ENCODE results near the gene CPD. TPM values are rescaled to one million over a fixed set of nuclear protein-coding genes. Genes with fewer than 3 reads are reported as not detected.
"Not testable (repeated sequence)": the region's sequence is repeated elsewhere in the genome, so short reads cannot be mapped to it uniquely, and the experiment has no call there.

Gene CPD
- total RNA-seq, 4 donors from 2014 or later = 36.9 to 63.6 (median 50.8) TPM

DNA sequence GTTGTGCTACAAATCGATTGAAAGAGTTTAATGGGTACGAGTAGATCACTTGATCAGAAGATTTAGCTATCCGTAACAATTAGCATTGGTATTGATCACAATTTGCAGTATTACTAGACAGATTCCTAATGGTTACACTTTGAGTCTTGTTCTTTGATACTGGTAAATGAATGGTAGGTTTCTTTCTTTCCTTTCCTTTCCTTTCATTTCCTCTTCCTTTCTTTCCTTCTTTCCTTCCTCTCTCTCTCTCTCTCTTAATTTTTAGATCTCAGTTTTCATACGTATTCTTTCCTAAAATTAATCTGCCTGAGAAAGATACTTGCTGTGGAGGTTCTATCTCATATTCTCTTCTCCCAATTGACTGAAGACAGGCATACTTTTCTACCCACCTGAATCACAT, 17.9 kb downstream of the CPD start:
- 78 to 89% methylated on average over 4 of the region's 4 CpGs for WGBS, 2 donors
- TF ChIP-seq POLR2A (IDR thresholded peaks at IDR 0.05) = no peak
- TF ChIP-seq, protein P1, sequence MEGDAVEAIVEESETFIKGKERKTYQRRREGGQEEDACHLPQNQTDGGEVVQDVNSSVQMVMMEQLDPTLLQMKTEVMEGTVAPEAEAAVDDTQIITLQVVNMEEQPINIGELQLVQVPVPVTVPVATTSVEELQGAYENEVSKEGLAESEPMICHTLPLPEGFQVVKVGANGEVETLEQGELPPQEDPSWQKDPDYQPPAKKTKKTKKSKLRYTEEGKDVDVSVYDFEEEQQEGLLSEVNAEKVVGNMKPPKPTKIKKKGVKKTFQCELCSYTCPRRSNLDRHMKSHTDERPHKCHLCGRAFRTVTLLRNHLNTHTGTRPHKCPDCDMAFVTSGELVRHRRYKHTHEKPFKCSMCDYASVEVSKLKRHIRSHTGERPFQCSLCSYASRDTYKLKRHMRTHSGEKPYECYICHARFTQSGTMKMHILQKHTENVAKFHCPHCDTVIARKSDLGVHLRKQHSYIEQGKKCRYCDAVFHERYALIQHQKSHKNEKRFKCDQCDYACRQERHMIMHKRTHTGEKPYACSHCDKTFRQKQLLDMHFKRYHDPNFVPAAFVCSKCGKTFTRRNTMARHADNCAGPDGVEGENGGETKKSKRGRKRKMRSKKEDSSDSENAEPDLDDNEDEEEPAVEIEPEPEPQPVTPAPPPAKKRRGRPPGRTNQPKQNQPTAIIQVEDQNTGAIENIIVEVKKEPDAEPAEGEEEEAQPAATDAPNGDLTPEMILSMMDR (IDR thresholded peaks at IDR 0.05) = no peak

DNA sequence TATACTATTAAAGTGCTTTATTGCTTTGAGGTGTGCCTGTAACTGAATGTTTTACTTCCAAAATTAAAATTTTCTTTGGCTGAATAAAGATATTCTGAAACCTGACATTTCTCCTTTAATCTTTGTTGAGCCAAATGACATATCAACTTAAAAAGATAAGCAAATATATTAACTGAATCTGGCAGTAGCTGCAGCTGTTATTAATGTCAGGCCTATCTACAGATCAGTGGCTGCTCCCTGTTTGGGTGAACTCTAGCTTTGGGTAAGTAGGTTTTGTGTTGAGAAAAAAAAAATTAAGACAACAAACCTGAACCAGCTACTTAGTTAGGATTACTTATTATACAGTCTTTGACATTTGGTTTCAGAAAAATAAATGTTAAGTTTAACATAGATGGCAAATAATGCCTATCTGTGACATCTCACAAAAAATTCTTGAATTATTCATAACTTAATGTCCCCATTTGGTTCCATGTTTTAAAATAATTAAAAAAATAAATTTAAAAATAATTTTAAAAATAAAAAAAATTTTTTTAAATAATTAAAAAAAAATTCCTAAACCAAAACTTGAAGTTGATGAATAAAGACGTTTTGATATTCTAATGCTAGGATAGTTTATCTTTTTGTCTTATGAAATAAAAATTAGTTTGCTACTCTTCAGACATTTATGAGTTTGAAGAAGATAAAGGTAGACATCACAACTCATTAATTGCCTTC, 19.8 kb downstream of the CPD start:
- intact Hi-C loops (cut with DNase I) = no loop called here
- no peak overlapping the region for H3K4me3 ChIP-seq
- 81 to 86% methylated on average over 1 of the region's 1 CpG for WGBS, 2 donors
- H3K27ac ChIP-seq = no peak overlapping the region
- no peak for TF ChIP-seq POLR2A (IDR thresholded peaks at IDR 0.05)
- TF ChIP-seq, protein P1 (IDR thresholded peaks at IDR 0.05) = no peak
- H3K27me3 ChIP-seq = no peaks in the 10 kb centered on the region
- no peaks in the 10 kb centered on the region for H3K9me3 ChIP-seq
- H3K4me1 ChIP-seq = no peaks in the 10 kb centered on the region
- DNase-seq = no peak
- H3K36me3 ChIP-seq = peaks cover 0 to 8% (median 0%) of the 10 kb centered on the region in 3 donors

More for the DNA sequence above, 17.9 kb downstream of the CPD start:
- H3K9me3 ChIP-seq = no peaks in the 10 kb centered on the region
- H3K27me3 ChIP-seq = no peaks in the 10 kb centered on the region
- H3K27ac ChIP-seq = no peak overlapping the region
- intact Hi-C loops (cut with DNase I) = no loop called here
- H3K36me3 ChIP-seq = peaks cover 0 to 5% (median 0%) of the 10 kb centered on the region in 3 donors
- H3K4me3 ChIP-seq = no peak overlapping the region
- H3K4me1 ChIP-seq = no peaks in the 10 kb centered on the region
- no peak for DNase-seq

DNA sequence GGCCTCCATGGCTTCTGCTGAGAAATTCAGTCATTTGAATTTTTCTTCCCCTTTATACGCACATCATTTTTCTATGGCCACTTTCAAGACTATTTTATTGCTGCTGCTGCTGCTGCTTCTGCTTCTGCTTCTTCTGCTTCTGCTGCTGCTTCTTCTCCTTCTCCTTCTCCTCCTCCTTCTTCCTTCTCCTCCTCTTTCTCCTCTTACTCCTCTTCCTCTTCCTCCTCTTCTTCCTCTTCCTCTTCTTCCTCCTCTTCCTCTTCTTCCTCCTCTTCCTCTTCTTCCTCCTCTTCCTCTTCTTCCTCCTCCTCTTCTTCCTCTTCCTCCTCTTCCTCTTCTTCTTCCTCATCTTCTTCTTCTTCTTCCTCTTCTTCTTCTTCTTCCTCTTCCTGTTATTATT, 22.4 kb downstream of the CPD start:
- Histone ChIP-seq H3K36me3 (peaks cover 0 to 9% (median 0%) of the 10 kb centered on the region in 3 donors), H3K9me3 (no peaks in the 10 kb centered on the region), H3K4me1 (peaks cover 0 to 9% (median 0%) of the 10 kb centered on the region in 3 donors), H3K4me3 (no peak overlapping the region), H3K27ac (no peak overlapping the region), H3K27me3 (no peaks in the 10 kb centered on the region)
- no peak for DNase-seq
- WGBS, 2 donors = 79 to 85% methylated on average over 1 of the region's 1 CpG
- intact Hi-C loops (cut with DNase I) = no loop called here
- TF ChIP-seq, protein P1 (IDR thresholded peaks at IDR 0.05) = no peak
- no peak for TF ChIP-seq POLR2A (IDR thresholded peaks at IDR 0.05)

DNA sequence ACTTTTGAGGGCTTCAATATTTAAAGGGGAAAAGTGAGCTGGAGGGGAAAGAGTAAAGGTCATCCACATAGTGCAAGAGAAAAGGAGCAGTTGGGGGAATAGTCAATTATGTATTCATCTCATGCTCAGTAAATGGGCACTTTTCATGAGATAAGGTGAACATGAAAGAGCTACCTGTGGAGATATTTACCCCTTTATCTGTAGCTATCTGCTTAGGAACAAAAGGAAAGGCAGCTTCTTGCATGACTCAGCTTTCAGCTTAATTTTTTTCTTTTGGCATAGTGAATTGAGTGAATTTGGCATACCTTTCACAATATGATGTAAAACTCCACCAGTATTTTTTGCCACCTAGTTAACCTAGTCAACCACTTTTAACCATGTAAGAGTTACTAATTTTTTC, 26.4 kb downstream of the CPD start:
- TF ChIP-seq POLR2A (IDR thresholded peaks at IDR 0.05) = no peak
- TF ChIP-seq, protein P1 (IDR thresholded peaks at IDR 0.05) = no peak
- H3K36me3 ChIP-seq = peaks cover 0 to 9% (median 0%) of the 10 kb centered on the region in 3 donors
- H3K27me3 ChIP-seq = no peaks in the 10 kb centered on the region
- H3K27ac ChIP-seq = no peak overlapping the region
- peaks cover 0 to 9% (median 0%) of the 10 kb centered on the region in 3 donors for H3K4me1 ChIP-seq
- no peaks in the 10 kb centered on the region for H3K9me3 ChIP-seq
- intact Hi-C loops (cut with DNase I) = no loop called here
- no peak overlapping the region for H3K4me3 ChIP-seq
- no peak for DNase-seq

DNA sequence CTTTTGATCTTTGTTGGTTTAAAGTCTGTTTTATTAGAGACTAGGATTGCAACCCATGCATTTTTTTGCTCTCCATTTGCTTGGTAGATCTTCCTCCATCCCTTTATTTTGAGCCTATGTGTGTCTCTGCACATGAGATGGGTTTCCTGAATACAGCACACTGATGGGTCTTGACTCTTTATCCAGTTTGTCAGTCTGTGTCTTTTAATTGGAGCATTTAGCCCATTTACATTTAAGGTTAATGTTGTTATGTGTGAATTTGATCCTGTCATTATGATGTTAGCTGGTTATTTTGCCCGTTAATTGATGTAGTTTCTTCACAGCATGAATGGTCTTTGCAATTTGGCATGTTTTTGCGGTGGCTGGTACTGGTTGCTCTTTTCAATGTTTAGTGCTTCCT, 31.9 kb downstream of the CPD start:
- H3K36me3 ChIP-seq; H3K9me3 ChIP-seq; H3K27me3 ChIP-seq; H3K27ac ChIP-seq; H3K4me1 ChIP-seq; intact Hi-C loops (cut with DNase I); H3K4me3 ChIP-seq; DNase-seq: not testable (repeated sequence)
- 92 to 96% methylated on average over 2 of the region's 2 CpGs for WGBS, 2 donors

DNA sequence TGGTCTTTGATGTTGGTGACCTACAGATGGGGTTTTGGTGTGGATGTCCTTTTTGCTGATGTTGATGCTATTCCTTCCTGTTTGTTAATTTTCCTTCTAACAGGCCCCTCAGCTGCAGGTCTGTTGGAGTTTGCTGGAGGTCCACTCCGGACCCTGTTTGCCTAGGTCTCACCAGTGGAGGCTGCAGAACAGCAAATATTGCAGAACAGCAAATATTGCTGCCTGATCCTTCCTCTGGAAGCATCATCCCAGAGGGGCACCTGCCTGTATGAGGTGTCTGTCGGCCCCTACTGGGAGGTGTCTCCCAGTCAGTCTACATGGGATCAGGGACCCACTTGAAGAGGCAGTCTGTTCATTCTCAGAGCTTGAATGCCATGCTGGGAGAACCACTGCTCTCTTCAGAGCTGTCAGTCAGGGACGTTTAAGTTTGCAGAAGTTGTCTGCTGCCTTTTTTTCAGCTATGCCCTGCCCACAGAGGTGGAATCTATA, 33.3 kb downstream of the CPD start:
- H3K36me3 ChIP-seq; H3K27ac ChIP-seq; H3K9me3 ChIP-seq; H3K4me1 ChIP-seq; DNase-seq; H3K27me3 ChIP-seq; intact Hi-C loops (cut with DNase I); H3K4me3 ChIP-seq: not testable (repeated sequence)
- 40% methylated on average over 1 of the region's 3 CpGs; no CpG with 5 or more reads in 1 of the 2 donors for WGBS, 2 donors
